Lung (tissue), 12 donors: Measurements from ENCODE around the gene UBE2L5. TPM values are rescaled to one million over a fixed set of nuclear protein-coding genes. Genes with fewer than 3 reads are reported as not detected.
A peak's percentile ranks its signal among the peaks of the same experiment; 100 is the strongest.

ENCODE experiments used
- ATAC-seq: fragments of 200-7000 bp; cut with Tn5 transposase; one replicate; pipeline ENCODE4 v1.9.1; 2020; ENCODE audit warnings: moderate number of reproducible peaks; ENCODE audit not compliant: insufficient read depth, low FRiP score
- DNase-seq, 3 donors: peaks; one replicate each; pipeline ENCODE4 v3.0.0-alpha.2; 2013 to 2017
- H3K27ac ChIP-seq, 2 donors: one replicate each; pipeline ENCODE4 v1.5.1; 2013; ENCODE audit warnings: mild to moderate bottlenecking in 2 of 2, moderate library complexity in 2 of 2, control low read depth in 1 of 2, inconsistent platforms in 1 of 2, low read depth in 1 of 2, low read length in 1 of 2
- H3K27me3 ChIP-seq, 3 donors: one replicate each; pipeline ENCODE4 v1.5.1; 2013; ENCODE audit warnings: low read length in 2 of 3; ENCODE audit not compliant: control insufficient read depth in 3 of 3, insufficient read depth in 3 of 3
- H3K36me3 ChIP-seq, 4 donors: one replicate each; pipeline ENCODE4 v1.5.1; 2013; ENCODE audit warnings: low read length in 4 of 4, mild to moderate bottlenecking in 1 of 4, moderate library complexity in 1 of 4; ENCODE audit not compliant: control insufficient read depth in 4 of 4, insufficient read depth in 4 of 4
- H3K4me1 ChIP-seq, 5 donors: one replicate each; pipeline ENCODE4 v1.5.1; 2013; ENCODE audit warnings: low read length in 5 of 5, mild to moderate bottlenecking in 2 of 5, moderate library complexity in 1 of 5; ENCODE audit not compliant: control insufficient read depth in 5 of 5, insufficient read depth in 5 of 5
- H3K4me3 ChIP-seq: one replicate; pipeline ENCODE4 v1.5.1; 2013; ENCODE audit warnings: mild to moderate bottlenecking, control low read depth, moderate library complexity
- H3K9ac ChIP-seq, 2 donors: one replicate each; pipeline ENCODE4 v1.5.1; 2013; ENCODE audit warnings: low read length in 2 of 2, control low read depth in 1 of 2; ENCODE audit not compliant: insufficient read depth in 1 of 2
- H3K9me3 ChIP-seq, 4 donors: one replicate each; pipeline ENCODE4 v1.5.1; 2013; ENCODE audit warnings: low read length in 3 of 4, mild to moderate bottlenecking in 1 of 4, moderate library complexity in 1 of 4; ENCODE audit not compliant: control insufficient read depth in 4 of 4, insufficient read depth in 3 of 4
- WGBS, 2 donors: extraction: QIAGEN DNeasy Blood & Tissue Kit; methylation state at CpG; one replicate each; pipeline ENCODE4 v1.1.7; 2013; 5-methylcytosine and 5-hydroxymethylcytosine counted together
- polyA plus RNA-seq, 2 donors: library from polyadenylated mRNA; stranded (reverse); fragments of 200-250 nt; gene quantifications; one replicate each; pipeline ENCODE4 v1.2.1, GENCODE V29; 2013
- total RNA-seq, 2 donors: library from RNA; depleted of rRNA in 1 of 2; stranded (reverse); fragments of >200 nt in 1 of 2; gene quantifications; one replicate each; pipeline ENCODE4 v1.2.1, GENCODE V29; 2014 to 2021
- TF ChIP-seq, protein P1 (sequence below): IDR thresholded peaks from 2 replicates; pipeline ENCODE4 v1.5.1; 2012; ENCODE audit warnings: mild to moderate bottlenecking; ENCODE audit errors: control extremely low read depth, extremely low read depth
- donor health status: control.
- donor health status: control.
- donor health status: Bipolar disorder and iron deficiency.
- donor health status: healthy.
- donor health status: DM: yes; HTN: yes; CAD: no.

The UBE2L5 gene
- total and polyA plus RNA-seq, 4 donors = 0.06 TPM; not detected in 3

DNA sequence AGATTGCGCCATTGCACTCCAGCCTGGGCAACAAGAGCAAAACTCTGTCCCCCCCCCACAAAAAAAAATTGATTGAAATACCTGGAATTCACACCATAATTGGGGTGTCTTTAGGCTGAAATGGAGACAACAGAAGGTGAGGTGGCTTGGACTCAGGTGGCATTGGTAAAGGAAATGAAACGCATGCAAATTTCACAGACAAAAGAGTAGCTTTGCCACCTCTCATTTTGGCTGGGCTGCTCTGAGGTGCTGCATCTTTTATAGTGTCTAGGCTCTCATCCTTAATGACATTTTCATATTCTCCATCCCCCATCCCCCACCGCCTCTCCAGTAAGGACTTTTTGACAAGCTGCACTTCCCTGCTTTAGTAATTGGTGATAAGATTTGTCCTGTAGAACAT, 6.9 kb downstream of the UBE2L5 start:
- ATAC-seq (no peak), DNase-seq (no peak)
- TF ChIP-seq, protein P1, sequence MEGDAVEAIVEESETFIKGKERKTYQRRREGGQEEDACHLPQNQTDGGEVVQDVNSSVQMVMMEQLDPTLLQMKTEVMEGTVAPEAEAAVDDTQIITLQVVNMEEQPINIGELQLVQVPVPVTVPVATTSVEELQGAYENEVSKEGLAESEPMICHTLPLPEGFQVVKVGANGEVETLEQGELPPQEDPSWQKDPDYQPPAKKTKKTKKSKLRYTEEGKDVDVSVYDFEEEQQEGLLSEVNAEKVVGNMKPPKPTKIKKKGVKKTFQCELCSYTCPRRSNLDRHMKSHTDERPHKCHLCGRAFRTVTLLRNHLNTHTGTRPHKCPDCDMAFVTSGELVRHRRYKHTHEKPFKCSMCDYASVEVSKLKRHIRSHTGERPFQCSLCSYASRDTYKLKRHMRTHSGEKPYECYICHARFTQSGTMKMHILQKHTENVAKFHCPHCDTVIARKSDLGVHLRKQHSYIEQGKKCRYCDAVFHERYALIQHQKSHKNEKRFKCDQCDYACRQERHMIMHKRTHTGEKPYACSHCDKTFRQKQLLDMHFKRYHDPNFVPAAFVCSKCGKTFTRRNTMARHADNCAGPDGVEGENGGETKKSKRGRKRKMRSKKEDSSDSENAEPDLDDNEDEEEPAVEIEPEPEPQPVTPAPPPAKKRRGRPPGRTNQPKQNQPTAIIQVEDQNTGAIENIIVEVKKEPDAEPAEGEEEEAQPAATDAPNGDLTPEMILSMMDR = no peak
- no peak overlapping the region for H3K4me3 ChIP-seq
- H3K36me3 ChIP-seq = no peaks in the 10 kb centered on the region
- no peak overlapping the region for H3K27ac ChIP-seq
- H3K9me3 ChIP-seq = no peaks in the 10 kb centered on the region
- WGBS, 2 donors = 93 to 96% methylated on average over 3 of the region's 3 CpGs
- no peak overlapping the region for H3K9ac ChIP-seq
- H3K4me1 ChIP-seq = peaks cover 0 to 5% (median 0%) of the 10 kb centered on the region in 5 donors
- peaks cover 0 to 9% (median 3%) of the 10 kb centered on the region in 3 donors for H3K27me3 ChIP-seq

DNA sequence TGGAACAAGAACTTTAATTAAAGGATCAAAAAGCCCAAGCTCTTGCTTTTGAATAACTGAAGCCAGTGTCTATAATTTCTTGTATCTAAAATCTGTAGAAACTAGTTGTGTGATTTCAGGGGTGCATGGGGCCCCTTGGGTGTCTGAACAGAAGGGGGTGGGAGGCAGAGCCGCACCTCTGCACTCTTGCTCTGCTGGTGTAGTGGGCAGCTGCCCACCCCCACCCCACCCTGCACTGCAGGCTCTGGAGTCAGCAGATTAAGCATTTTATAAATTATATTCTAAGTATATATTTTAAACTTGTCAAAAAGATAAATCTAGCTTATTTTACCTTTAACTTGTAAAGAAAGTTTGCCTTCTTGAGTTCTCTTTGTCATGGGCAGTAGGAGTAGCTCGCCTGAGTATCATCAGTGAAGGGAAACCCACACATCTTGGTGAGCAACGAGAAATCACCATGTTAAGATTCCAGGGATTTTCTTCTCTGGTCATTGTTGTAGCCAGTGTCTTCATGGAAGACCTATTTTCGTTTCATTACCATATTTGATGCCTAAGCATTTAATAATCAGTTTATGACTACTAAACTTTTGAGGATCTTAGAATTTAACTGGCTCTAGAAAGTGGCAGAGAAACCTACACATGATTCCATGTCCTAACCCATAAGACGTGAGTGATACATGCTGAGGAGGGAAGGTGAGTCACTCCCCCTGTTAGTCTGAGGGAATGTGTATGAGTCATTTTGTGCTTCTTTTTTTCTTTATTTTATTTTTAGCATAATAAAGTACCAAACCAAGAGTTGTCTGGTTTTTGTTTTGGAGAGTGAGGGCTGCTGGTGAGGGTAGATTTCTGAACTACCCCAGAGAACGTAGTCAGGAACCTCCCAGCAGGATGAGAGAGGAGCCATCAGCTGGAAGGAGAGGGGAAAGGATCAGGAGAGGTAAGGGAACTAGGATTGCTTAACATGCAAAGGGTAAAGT, 7.7 kb downstream of the UBE2L5 start:
- H3K36me3 ChIP-seq = no peaks in the 10 kb centered on the region
- no peak for DNase-seq
- TF ChIP-seq, protein P1 = no peak
- 62 to 66% methylated on average over 6 of the region's 6 CpGs for WGBS, 2 donors
- H3K4me3 ChIP-seq = no peak overlapping the region
- H3K27ac ChIP-seq = peak overlapping the region in 1 of 2 donors; percentile 66
- peaks cover 0 to 5% (median 0%) of the 10 kb centered on the region in 5 donors for H3K4me1 ChIP-seq
- ATAC-seq = peak; percentile 87
- no peak overlapping the region for H3K9ac ChIP-seq
- no peaks in the 10 kb centered on the region for H3K9me3 ChIP-seq
- H3K27me3 ChIP-seq = peaks cover 0 to 9% (median 3%) of the 10 kb centered on the region in 3 donors

DNA sequence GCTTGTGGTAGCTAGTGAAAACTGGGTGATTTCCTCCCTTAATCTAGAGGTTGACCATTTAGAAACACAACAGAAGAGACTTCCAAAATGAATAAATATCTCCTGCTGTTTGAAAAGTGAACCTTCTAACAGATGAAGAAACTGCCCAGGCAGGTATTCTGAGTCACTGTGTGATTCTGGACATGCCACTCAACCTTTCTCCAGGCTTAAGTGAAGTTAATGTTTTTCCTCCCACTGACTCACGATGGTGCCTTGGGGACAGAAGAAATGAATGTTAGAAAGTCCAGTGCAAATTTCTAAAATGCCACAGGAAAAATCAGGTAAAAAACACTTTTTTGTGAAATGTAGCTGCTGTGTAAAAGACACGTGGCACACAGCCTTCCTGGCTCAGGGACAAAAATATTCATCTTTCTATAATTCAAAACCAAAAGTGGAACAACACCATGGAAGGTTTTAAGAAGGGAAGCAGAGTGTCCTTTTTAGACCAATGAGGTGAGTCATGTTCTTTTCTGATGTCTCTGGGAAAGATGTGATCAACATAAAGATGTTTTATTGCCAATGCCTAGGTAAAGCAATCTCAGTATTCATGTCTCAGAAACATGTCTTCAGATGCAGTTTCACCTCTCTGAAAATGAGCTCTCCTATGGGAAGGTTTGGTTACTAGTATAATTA, 9.1 kb downstream of the UBE2L5 start:
- ATAC-seq = peak; percentile 60

More for the DNA sequence above, 9.1 kb downstream of the UBE2L5 start:
- Histone ChIP-seq H3K9ac (no peak overlapping the region), H3K4me3 (no peak overlapping the region), H3K36me3 (no peaks in the 10 kb centered on the region), H3K4me1 (peaks cover 0 to 5% (median 0%) of the 10 kb centered on the region in 5 donors), H3K27ac (no peak overlapping the region), H3K27me3 (peaks cover 0 to 12% (median 3%) of the 10 kb centered on the region in 3 donors), H3K9me3 (no peaks in the 10 kb centered on the region)
- 59 to 67% methylated on average over 2 of the region's 2 CpGs for WGBS, 2 donors
- DNase-seq = no peak
- TF ChIP-seq, protein P1 = no peak
